ENCODE measurements around the gene SLC22A23. TPM values are rescaled to one million over a fixed set of nuclear protein-coding genes. Genes with fewer than 3 reads are reported as not detected.

Gene SLC22A23
- polyA plus RNA-seq, 12 donors = 2.3 to 26.1 (median 4.1) TPM; not detected in 1

DNA sequence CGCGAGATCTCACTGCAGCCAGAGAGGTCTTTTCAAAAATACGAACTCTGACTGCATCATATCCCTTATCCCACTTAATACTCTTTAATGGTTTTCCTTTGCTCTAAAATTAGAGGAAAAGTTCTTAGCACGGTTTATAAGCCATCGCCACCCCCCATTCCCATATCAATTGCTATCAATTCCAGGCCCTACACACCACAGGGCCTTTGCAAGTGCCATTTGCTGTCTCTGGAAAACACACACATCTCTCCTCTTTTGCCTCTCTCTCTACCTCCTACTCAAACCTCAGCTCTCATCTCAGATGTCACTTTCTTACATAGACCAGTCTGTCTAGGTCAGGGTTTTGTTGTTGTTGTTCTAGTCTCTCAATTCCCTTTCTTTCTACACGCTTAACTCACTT is 9.8 kb downstream of the SLC22A23 start:
- no peak for DNase-seq

DNA sequence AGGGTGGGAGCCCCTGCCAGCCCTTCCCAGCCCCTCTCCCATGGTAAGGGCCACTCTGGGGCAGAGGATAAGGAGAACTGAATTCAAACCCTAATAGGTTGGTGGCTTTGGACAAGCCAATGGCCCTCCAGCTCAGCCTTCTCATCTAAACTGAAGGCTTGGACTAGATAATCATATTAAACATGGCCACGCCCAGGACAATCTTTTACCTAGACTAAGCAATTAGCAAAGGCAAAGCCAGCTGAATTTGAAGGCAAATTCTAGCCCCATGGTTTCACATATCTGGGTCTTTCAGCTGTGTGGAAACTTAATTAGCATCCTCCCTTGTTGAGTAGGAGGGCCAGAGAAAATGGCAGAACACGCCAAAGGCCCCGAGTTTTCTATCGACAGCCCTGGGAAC is 10.7 kb downstream of the SLC22A23 start:
- DNase-seq = no peak

DNA sequence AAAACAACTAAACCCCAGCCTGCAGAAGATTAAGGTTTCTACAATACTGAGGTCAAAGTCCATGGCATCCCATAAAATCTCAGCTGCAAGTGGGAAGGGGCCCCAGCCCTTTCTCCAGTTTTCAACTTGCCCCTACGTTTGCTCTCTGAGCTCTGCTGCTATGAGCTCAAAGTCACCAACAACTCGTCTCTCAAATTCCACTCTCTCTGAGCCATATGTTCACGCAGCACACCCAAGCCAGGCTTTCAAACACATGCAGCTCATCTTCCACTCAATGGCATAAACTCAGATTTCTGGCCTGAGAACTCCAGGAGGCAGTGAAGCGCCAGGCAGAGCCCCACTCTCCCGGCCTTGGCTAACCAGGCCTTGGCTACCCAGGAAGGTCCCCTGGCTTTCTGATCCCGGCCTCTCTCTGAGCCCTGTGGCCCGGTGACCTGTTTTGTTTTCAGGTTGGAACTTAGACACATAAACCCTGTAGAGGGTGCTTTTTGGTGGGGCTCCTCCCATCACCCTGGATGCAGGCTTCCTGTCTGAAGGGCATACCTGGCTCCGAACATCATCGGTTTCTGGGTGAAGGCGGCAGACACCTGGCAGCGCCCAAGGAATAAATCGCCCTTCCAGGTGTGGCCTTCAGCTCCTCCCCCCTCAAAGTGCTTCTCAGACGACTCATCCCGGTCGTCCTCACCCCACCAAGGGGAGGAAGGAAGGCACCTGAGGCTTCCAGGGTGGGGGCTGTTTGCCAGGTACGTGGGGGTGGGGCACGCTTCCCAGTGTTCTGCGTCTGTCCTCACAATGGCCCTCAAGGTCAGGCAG is 12.4 kb downstream of the SLC22A23 start:
- DNase-seq = no peak

DNA sequence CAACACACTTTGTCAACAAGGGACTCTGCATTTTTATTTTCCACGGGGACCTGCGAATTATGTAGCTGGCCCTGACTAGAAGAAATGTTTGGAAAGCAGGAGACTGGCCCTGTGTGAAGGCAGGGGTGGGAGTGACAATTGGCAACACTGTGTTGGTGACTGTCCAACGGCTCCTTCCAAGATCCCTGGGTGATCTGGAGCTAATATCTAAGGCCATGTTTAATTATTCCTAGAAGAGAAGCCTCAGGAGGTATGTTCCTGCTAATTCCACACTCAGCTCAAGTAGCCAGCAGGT is 13.7 kb downstream of the SLC22A23 start:
- no peak for DNase-seq

DNA sequence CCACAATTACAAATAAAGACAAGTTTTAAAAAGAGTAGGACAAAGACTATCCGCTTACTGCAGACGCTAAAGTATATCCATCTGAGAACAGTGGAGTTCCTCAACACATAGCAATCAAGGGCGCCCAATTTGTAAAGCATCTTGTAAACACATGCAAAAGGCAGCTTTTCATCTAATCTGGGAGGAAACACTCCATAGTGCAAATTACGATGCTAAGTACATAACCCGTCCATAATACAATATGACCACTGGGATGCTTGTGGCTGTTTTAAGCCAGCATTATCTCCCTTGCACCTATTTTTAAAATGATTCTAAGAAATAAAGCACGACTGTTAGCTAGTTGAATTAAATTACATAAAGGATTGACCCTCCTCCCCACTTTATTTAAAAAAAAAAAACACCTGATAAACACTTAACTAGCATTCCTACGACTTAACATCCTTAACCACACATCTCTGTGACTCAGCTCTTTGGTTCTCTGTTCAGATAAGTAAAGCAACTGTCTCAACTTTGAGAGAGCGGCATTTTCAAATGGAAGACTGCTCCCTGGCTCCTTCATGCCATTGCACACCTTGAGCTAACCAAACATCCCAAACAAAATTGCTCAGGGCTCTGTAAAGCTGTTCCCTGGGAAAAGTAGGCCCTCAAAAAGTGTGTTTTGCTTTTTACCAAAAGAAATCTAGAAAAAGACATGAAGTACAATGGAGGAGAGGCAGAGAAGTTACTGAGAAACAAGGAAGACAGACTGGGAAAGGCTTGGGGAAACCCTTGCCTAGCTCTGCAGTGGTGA is 14.2 kb downstream of the SLC22A23 start:
- DNase-seq = no peak

DNA sequence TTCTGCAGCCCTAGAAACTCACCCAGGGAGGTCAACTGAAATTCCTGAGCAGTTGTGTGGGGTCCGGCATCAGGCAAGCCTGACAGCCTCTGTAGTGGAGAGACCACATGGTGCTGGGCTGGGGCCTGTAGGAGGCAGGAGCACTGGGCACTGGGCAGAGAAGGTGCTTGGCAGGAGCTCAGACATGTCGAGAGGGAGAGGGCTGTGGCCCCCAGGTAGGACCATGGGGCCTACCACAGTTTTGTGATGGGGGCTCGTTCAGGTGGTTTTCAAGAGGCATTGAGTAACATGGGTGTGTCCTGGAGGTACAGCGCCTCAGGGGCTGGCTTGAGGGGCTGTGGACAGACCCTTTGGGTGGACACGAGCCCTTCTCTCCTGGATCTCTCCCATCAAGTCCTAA is 15.9 kb downstream of the SLC22A23 start:
- DNase-seq = no peak

DNA sequence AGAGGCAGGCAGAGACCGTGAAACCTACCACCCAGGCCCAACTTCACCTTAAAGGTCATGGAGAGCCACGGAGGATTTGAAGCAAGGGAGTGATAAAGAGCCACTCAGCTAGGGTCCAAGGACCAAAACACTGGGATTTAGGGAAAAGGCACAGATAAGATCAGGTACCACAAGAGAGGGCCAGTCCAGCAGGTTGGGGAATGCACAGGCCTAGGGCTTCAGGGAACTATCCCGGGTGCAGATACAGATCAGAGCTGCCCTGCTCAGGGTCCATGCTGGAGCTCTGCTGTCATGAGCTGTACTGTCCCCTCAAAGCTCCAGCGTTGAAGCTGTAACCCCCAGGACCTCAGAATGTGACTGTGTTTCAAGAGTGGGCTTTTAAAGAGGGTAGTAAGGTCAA is 16.9 kb downstream of the SLC22A23 start:
- no peak for DNase-seq

DNA sequence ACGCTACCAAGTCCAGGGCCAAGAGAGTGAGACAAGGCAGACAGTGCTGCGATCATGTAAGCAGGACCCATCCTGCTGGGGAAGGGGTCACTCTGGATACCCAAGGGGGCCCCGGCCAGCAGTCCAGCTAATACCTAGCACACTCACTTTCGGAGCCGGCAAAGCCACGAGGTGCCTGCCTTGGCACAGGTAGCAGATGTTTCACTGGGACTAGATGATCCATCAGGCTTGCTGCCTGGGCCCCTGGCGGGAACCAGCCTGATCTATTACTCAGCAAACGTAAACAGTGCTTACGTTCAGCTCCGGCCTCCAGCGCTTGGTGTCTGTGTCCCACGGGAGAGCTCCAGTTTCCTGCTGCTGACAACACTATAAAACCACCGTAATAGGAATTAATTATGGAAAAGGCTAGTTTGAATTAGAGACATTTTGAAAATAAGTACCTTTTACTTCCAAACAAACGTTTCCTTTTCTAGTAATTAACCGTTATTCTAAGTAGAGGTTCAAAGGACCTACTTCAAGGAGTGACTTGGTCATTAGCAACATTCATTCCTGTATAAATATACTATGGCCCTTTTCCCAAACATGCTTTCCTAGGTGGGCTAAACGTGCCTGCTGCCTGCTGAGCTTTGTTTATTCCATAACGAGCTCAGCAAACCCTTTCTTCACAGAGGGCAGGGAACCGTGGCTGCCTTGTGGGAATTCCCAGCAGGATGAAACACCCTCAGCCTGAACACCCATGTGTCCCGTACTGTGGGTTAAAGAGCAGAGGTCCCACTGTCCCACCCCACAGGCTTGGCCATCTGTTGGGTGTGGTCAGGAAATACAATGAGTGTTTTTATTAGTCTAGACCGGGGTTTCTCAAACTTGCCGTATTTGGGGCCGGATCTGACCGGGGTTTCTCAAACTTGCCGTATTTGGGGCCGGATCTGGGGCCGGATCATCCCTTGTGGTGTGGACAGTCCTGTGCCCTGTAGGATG is 18.4 kb downstream of the SLC22A23 start:
- no peak for DNase-seq

DNA sequence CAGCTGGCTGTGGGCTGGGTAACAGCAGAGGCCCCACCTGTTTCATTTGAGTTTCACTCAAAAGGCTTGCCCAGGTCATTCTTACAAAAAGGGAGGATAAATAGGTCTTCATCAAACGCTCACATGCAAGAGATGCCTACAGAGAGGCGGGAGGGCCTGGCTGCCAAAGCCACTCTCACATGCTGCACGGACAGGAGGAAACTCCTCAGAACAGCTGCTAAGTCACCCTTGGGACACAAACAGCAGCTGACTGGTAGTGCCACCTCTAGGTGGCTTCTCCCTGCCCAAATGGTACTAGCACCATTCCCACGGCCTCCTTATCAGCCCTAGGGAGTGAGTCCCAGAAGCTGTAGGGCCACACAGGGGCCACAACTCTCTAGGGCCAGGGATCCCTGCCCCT is 23.8 kb downstream of the SLC22A23 start:
- DNase-seq = no peak

DNA sequence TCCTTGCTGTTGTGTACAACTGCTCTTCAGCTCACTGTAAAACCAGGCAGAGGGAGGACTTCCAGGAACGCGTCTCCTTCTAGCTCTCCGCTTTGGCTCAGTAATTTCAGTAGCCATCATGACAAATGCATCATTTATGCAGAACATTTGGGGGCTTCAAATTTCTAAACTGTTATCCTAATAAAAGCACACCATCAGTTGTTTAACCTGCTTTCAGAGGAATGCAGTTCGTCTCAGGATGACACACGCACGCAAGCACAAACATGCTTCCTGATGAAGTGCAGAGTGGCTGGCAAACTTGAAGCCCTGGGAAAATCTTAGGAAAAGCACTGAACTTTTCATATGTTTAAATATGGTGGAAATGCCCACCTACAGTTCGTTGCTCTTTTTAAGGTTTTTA is 24.4 kb downstream of the SLC22A23 start:
- no peak for DNase-seq

DNA sequence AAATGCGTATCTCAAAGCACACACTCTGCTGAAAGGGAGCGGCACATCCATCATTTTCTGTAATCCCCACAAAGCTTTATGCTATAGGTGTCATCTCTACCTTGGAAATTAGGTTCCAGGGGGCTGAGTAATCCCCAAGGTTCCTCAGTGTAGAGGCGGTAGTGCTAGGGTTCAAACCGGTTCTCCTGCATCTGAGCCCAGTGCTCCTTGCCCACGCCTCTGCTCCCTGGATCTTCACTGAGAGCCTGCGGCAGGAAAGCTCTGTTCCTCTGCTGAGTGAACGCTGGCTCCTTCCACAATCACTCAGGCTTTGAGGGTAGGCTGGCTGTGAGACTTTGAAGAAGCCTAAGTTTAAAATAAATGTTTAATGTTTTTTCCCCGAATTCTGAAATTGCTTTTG is 24.9 kb downstream of the SLC22A23 start:
- no peak for DNase-seq

DNA sequence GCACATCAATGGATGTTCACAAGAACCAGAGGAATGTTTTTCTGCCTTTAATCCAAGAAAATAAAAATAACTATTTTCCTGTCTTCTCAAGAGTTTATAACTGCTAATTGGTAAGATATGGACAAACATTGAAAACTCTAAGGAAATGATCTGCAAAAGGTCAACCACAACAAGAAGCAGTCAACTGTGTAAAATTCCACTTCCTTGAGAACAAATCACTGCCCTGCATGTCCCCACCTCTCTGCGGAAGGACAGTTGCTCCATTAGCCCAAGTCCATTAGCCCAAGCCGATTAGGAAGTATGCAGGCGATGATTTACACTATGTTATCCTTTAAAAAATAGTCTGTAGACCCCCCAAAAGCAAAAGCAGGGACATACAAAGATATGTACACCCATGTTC is 27.6 kb downstream of the SLC22A23 start:
- no peak for DNase-seq

DNA sequence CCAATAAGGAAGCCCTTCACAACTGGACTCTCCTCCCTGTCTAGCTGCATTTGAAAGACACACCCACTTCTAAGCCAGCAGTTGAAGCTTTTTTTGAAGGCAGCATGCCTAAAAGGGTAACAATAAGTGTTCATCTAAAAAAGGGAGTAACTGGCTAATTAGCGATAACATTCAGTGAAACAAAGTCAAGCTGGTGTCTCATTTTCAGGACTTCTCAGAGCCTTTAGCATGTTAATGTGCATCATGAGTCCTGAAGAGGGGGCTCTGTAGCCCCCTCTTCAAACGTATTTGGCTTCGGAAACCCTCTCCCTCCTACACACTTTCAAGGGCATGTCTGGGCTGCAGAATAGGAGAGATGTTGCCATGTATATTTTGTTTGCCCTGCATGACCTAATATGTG is 28.1 kb downstream of the SLC22A23 start:
- no peak for DNase-seq

DNA sequence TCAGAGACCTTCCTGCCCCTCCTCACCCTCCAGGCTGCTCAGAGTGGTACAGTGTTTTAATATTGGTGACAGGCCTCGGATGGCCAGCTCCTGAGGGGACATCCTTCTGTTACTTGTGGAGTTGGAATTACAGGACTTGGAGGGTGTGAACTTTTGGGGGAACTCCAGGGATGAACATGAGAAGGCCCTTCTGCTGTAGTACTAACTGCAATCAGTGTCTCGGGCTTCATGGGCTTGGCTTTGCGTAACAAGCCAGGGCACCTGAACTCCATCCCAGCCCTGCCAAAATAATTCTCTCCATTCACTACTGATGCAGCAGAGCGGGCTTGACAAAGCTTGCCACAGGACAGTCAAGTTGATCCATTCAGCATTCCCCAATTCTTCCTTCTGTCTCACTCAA is 28.6 kb downstream of the SLC22A23 start:
- no peak for DNase-seq

DNA sequence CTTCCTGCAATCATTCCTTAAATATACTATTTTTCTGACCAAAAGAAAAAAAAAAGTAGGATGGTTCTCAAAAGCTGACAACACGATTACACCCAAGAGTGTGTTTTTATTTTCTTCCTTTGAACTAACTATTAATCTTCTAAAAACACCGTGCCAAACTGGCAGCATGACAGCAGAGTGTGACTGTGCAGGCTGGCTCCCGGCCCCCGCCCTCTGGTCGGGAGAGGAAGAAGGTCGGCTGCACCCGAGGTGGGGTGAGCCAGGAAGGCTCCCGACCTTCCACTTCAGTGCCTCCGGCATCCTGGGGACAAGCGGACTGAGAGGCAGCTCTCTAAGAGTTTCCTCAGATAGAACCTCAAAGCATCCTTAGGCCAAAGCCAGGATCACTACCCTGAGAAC is 29.2 kb downstream of the SLC22A23 start:
- DNase-seq = no peak

DNA sequence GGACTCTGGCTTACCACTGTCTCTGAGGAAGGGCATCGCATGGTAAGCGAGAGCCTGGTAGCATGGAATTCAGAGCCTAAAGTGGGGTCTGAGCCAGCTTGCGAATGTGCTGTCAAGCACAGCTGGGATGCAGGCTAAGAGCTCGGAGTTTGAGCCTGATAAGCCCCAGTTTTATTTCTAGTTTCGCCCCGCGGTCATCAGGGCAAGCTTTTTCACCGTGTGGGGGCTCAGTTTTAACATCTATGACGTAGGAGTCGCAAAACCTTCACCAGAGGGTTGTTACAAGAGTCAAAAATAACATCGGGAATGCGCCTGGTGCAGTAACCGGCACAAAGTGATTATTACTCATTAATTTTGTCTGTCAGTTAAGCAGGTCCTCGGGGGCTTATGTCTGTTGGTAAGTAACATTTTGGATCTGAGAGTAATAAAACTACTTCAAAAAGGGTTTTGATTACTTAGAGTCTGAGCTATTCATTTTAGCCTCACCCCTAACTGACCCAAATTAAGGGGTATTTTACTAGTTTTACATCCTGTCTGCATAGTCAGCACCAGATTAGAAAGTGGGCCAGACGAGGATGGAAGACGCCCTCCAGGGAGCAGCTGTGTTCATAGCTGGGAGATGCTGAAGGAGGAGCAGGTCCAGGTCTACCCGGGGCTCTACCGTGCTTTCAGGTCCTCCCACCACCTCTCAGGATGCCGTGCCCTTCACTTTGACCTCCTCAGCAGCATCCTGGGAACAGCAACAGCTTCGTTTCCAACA is 29.7 kb downstream of the SLC22A23 start:
- no peak for DNase-seq

DNA sequence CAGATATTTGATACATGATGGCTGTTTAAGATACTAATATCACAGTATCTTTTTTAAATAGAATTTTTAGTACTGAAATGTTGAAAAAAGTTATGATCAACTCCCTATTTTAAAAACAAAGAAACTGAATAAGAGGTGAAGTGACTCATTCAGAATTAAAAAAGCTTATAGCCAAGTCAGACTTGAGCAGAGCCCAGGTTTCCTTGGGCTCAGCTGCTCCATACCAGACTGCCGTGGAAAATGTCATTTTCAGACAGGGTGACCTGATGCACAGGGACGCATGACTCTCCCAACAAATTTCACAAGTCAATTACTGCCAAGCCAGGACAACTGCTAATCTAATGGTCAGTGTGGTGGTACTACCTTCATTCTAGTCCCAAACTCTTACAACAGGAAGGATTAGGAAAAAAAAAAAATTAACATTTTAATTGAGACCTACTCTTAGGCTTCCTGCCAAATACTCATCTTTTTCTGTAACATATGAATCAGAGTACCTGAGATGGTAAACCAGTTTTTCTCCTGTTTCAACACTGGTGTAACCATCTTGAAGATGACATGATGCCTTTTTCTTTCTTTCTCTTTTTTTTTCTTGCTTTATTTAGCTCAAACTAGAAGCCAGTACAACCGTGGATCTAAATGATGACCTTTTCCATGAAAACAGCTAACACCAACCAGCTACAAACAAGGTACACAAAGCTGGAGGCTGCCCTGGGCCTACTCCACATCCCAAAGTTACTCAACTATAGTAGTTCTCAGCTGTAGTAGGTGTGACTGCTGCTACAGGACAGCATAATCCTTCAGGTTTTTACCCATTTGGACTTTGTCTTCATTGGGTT is 30.5 kb downstream of the SLC22A23 start:
- no peak for DNase-seq

DNA sequence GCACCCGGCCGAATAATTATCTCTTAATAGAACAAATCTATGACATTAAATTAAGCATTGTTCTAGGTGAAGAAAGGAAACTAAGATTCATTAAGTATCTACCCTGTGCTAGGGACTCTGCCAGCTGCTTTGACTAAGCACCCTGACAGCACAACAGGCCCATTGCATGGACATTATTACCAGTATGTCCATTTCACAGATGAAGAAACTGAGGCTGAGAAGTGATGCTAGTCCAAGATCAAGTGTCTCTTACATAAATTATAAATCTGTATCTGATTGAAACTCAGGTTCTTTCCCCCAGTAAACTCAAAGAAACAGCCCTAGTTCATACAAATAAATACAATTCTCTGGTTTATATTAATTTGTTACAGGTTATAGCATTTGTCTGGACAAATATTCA is 31.3 kb downstream of the SLC22A23 start:
- DNase-seq = no peak

DNA sequence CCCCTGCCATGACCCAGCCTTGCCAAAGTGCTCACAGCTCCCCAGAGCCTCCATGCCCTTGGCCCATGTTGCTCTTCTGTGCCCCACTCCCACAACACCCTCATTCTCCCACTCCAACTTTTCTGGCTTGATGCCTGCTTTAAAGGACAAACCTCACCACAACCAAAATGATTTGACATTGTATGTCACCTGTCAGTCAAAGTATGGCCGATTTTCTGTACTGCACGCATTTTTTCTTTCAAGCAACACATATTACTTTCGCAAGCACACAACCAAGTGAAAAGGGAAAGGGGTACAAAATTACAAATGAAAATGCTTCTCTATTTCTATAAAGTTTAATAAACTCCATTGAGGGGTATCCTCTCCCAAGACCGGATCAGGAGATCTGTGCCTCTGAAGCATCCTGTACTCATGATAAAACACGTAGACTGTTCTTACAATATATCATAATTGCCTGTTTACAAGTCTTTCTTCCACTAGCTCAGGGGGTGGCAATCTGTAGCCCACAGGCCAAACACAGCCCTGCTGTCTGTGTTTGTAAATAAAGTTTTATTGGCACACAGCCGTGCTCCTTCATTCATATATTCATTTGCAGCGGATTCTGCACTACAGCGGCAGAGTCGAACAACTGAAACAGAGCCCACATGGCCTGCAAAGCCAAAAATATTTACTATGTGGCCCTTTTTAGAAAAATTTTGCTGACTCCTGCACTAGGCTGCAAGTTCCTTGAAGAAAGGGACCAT is 32.5 kb downstream of the SLC22A23 start:
- DNase-seq = no peak

Measured in muscle of arm (tissue), 12 donors.